PFSK-1 (cell line): ENCODE measurements around the gene PITPNM2.

Experiments
- FOXP2 ChIP-seq: optimal IDR thresholded peaks from 2 replicates; pipeline ENCODE3; 2011; ENCODE audit warnings: borderline replicate concordance, control low read depth, inconsistent platforms; ENCODE audit not compliant: insufficient read depth; ENCODE audit errors: extremely low read length, extremely low read depth
- POLR2AphosphoS5 ChIP-seq: IDR thresholded peaks from 2 replicates; pipeline ENCODE4 v1.6.1; 2012; ENCODE audit warnings: low read depth, mild to moderate bottlenecking, control low read depth, low read length, moderate library complexity
- REST ChIP-seq, 2 experiments: IDR thresholded peaks; 2 replicates each; pipeline versions ENCODE4 v1.6.1 to v1.8.0; 2011 to 2012; ENCODE audit warnings: low read depth in 2 of 2, low read length in 2 of 2, control low read depth in 1 of 2, inconsistent platforms in 1 of 2, mild to moderate bottlenecking in 1 of 2, moderate library complexity in 1 of 2; ENCODE audit not compliant: insufficient read depth in 1 of 2
- SIN3A ChIP-seq: IDR thresholded peaks from 2 replicates; pipeline ENCODE4 v1.6.1; 2012; ENCODE audit warnings: mild to moderate bottlenecking, low read length, moderate library complexity, borderline replicate concordance; ENCODE audit not compliant: insufficient read depth
- TAF1 ChIP-seq: IDR thresholded peaks from 2 replicates; pipeline ENCODE4 v1.6.1; 2012; ENCODE audit warnings: low read length, control low read depth, borderline replicate concordance; ENCODE audit not compliant: insufficient read depth

PITPNM2 gene

DNA sequence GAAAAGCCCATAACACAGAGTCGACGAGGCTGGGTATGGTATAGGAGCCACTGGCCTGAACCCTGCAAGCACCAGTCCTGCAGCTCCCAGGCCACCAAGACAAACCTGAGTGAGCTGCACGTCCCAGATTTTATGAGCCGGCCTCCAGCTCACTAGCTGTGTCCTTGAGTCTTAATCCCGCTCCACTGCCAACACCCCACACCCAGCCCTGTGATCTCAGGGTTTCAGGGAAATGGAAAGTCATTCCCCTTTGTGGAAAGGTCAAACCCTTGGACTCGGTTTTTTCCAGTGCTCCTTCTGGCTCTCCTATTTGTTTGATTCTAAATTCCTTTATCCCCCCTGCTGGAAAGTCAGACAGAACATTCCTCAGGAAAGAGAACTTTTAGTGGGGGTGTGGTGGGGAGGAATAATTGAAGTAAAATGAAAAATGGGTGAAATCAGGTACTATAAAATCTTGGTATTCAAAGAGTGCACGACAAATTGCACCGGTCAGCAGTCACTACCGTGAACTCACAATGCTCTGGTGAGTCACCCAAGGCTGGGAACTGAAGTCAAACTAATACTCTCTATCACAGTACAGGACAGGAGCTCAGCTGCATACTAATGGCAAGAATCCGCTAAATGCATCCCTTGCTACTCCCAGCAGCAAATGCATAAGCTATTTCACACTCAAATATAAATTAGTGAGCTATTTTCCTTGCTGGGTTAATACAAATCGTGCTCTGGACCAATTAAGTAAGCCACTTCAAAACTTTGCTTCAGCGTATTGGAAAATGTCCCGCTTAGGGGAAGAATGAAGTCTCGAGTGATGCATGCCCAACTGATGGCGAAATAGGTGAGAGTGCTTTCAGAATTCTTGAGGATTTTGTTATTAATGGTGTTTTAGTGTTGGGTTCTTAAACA lies 9.0 kb downstream of the PITPNM2 start:
- no peak for TF ChIP-seq TAF1
- TF ChIP-seq FOXP2 = no peak
- TF ChIP-seq SIN3A = no peak
- no peak for TF ChIP-seq POLR2AphosphoS5
- no peak for TF ChIP-seq REST (IDR thresholded peaks at IDR 0.05; ENCODE audit: insufficient read depth in 1 of 2, low read depth in 2 of 2, low read length in 2 of 2)

DNA sequence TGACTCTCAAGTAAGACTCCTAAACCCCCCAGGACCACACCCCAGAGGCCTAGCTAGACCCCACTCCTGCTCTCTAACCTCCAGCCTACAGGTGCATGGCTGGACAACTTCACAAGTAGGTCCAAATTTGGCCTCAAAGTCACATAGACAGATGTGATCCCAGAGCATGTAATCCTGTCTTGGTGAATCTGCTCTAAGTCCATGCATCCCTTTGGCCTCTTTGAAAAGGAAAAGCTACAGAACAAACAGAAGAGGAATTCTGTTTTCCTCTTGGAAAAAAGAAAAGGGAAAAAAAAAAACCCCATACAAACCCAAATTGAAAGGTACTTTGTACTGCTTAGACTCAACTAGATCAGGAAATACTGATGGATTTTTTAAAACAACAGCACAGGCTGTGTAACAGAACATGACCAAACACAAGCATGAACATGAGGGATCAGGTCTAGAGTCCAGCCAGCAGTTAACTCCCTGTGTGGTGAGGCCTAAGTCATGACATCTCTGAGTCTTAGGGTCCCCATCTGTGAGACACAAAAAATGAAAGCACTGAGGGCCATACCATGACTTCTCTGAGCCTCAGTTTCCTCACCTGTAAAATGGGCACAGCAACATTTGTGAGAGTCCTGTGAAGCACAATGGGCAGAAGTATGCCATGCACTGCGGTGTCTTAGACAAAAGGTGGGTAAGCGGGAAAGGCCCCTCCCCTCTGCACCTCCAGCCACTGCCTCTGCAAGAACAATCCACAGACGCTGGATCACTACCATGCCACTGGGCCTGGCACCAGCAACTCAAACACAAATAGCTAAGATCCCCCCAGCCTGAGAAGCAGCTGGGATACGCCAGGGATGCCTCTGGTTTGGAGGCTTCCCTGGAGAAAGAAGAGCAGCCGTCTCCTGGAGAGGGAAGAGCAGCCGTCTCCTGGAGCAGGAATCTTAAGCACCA lies 9.9 kb downstream of the PITPNM2 start:
- TF ChIP-seq REST (IDR thresholded peaks at IDR 0.05; ENCODE audit: insufficient read depth in 1 of 2, low read depth in 2 of 2, low read length in 2 of 2) = no peak
- no peak for TF ChIP-seq SIN3A
- TF ChIP-seq TAF1 = no peak
- no peak for TF ChIP-seq FOXP2
- no peak for TF ChIP-seq POLR2AphosphoS5

- TF ChIP-seq REST (IDR thresholded peaks at IDR 0.05; ENCODE audit: insufficient read depth in 1 of 2, low read depth in 2 of 2, low read length in 2 of 2) = no peak
- TF ChIP-seq FOXP2 = no peak
- no peak for TF ChIP-seq SIN3A
- no peak for TF ChIP-seq TAF1
- TF ChIP-seq POLR2AphosphoS5 = no peak
Measured at GRCh38 chr12:123139926-123140675, 10.8 kb downstream of the PITPNM2 start.

- TF ChIP-seq FOXP2 = no peak
- TF ChIP-seq REST (IDR thresholded peaks at IDR 0.05; ENCODE audit: insufficient read depth in 1 of 2, low read depth in 2 of 2, low read length in 2 of 2) = no peak
- no peak for TF ChIP-seq POLR2AphosphoS5
- no peak for TF ChIP-seq SIN3A
- no peak for TF ChIP-seq TAF1
Measured at GRCh38 chr12:123135688-123136087, 15.2 kb downstream of the PITPNM2 start.
